Esophagus muscularis mucosa (tissue), 3 donors: ENCODE data around the gene TAOK2.

Source experiments
- POLR2AphosphoS5 ChIP-seq, 2 donors: sonication (generic); formaldehyde crosslinking; IDR thresholded peaks; one replicate each; pipeline ENCODE4 v1.6.1; 2017; ENCODE audit warnings: antibody characterized with exemption in 2 of 2
- TF ChIP-seq, protein P1 (sequence below), 3 experiments: fragments of 200-600 bp in 2 of 3; fragments of 450-650 bp in 1 of 3; sonication (generic) in 2 of 3; IDR thresholded peaks; one replicate each; pipeline ENCODE4 v1.5.1; 2017 to 2019; ENCODE audit warnings: antibody characterized with exemption in 3 of 3, mild to moderate bottlenecking in 2 of 3, moderate library complexity in 1 of 3

DNA sequence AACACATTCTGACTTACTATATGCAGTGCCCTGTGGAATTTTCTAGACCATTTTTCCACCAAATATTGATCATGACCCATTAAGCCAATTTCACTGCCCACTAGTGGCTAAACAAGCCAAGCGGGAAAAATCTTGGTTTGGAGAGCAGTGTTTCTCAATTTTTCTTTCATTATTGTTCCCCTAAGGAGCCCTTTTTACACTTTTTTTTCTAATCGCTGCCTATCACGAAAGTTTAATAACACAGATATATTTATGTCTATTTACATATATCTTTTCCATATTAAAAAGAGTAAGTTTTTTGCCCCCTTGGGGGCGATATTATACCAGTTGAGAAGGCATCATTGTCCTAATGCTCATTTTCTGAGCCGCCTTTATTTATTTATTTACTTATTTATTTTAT is 68.2 kb downstream of the TAOK2 start:
- no peak for TF ChIP-seq POLR2AphosphoS5 (IDR thresholded peaks at IDR 0.05)
- TF ChIP-seq, protein P1, sequence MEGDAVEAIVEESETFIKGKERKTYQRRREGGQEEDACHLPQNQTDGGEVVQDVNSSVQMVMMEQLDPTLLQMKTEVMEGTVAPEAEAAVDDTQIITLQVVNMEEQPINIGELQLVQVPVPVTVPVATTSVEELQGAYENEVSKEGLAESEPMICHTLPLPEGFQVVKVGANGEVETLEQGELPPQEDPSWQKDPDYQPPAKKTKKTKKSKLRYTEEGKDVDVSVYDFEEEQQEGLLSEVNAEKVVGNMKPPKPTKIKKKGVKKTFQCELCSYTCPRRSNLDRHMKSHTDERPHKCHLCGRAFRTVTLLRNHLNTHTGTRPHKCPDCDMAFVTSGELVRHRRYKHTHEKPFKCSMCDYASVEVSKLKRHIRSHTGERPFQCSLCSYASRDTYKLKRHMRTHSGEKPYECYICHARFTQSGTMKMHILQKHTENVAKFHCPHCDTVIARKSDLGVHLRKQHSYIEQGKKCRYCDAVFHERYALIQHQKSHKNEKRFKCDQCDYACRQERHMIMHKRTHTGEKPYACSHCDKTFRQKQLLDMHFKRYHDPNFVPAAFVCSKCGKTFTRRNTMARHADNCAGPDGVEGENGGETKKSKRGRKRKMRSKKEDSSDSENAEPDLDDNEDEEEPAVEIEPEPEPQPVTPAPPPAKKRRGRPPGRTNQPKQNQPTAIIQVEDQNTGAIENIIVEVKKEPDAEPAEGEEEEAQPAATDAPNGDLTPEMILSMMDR (IDR thresholded peaks at IDR 0.05), result peak; percentile 41 to 48 (median 42)
